Measurements from ENCODE around the gene TEX53.
A peak's percentile ranks its signal among the peaks of the same experiment; 100 is the strongest.

Gene TEX53

GRCh38 chr9:114678795-114679194 is 21.2 kb upstream of the TEX53 start:
- no peak for DNase-seq

- DNase-seq: no peak
Measured at GRCh38 chr9:114678130-114678529, 20.5 kb upstream of the TEX53 start.

DNA sequence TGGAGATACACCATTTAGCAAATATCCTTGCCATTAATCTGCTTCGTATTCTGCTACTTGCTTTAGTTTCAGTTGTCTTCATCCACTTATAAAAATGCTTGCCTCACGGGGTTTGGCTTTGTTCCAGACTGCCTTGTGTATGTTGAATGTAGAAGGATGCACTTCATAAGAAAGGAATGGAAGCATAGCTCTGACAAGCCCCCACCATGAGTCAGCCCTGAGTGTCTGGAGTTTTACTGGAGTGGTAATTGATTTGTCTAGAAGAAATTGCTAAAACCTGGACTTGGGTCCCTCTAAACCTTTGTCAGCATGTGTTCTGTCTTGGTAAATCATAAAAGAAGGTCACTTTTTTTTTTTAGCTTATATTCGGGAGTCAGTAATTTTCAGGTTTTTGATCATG is 19.8 kb upstream of the TEX53 start:
- no peak for DNase-seq

GRCh38 chr9:114676901-114677300 is 19.3 kb upstream of the TEX53 start:
- no peak for DNase-seq

GRCh38 chr9:114674798-114675540 is 17.4 kb upstream of the TEX53 start:
- no peak for DNase-seq

DNA sequence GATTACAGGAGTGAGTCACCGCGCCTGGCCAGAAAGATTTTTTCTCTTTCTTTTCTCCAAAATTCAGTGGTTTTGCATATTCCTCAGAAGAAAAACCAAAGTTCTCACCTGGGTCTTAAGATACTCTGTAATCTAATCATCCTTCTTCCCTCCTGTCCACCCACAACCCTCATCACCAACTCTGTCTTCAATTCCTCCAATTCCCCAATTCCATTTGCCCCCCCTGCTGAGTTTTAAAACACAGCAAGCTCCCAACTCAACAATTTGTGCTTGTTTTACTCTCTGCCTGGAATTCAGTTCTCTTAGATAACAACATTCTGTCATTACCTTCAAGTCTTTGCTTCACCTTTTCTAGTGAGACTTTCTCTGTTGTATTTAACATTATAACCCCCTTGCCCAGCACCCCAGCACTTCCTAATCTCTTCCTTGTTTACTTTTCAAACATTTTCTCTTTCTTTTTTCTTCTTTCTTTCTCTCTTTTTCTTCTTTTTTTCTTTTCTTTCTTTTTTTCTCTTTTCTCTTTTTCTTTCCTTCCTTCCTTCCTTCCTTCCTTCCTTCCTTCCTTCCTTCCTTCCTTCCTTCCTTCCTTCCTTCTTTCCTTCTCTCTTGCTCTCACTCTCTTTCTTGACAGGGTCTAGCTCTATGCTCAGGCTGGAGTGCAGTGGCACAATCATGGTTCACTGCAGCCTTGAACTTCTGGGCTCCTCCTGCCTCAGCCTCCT is 16.6 kb upstream of the TEX53 start:
- no peak for DNase-seq

DNA sequence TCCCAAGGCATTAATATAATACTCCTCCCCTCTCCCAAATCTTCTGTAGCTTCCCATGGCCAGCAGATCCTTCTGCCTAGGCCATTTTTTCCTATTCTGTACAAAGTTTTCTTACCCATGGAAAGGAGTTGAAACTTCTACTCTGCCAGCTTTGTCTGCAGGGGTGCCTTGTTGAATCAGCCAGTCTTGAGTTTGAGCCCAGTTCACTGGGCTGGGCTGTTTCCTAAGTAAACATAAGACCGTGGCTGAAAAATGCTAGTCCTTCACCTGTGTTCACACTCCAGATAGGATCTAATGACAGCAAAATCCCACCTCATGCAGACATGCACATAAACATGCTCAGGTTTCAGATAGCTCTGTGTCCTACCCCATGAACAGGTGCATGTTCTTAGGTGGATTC is 14.0 kb upstream of the TEX53 start:
- DNase-seq: no peak

- DNase-seq: no peak
Measured at GRCh38 chr9:114669961-114670360, 12.4 kb upstream of the TEX53 start.

DNA sequence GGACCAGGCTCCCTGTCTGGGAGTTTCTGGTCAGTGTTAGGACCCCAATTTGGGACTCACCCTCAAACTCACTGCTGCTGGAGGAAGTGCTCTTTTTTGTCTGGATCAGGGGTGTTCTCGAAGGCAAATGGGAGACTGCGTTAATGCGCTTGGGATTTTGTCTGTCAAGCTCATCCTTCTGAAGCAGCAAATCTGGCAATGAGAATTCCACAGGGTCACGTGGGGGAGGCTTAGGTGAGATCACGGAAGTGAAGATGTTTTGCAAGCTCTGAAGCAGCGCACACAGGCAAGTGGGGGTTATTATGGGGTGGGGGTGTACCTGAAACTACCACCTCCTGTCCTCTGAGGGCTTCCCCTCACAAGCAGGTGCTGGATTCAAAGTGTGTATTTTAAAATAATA is 10.5 kb upstream of the TEX53 start:
- DNase-seq: no peak

GRCh38 chr9:114666851-114667250 is 9.2 kb upstream of the TEX53 start:
- no peak for DNase-seq

GRCh38 chr9:114666401-114666800 is 8.8 kb upstream of the TEX53 start:
- no peak for DNase-seq

DNA sequence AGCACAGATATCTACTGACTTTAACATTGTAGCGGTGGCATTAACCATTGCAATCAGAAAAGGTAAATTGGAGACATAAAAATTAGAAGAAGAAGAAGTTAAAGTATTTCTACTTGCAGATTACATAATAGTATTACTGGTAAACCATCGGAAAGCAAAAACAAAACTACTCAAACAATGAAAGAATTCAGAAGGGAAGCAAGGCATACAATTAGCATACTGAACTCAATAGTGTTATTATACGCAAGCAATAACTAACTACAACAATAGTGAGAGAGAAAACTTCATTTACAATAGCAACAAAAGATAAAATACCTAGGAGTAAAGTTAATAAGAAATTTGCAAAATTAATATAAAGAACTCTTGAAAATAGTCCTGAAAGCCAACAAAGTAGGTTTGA is 6.6 kb upstream of the TEX53 start:
- DNase-seq: no peak

DNA sequence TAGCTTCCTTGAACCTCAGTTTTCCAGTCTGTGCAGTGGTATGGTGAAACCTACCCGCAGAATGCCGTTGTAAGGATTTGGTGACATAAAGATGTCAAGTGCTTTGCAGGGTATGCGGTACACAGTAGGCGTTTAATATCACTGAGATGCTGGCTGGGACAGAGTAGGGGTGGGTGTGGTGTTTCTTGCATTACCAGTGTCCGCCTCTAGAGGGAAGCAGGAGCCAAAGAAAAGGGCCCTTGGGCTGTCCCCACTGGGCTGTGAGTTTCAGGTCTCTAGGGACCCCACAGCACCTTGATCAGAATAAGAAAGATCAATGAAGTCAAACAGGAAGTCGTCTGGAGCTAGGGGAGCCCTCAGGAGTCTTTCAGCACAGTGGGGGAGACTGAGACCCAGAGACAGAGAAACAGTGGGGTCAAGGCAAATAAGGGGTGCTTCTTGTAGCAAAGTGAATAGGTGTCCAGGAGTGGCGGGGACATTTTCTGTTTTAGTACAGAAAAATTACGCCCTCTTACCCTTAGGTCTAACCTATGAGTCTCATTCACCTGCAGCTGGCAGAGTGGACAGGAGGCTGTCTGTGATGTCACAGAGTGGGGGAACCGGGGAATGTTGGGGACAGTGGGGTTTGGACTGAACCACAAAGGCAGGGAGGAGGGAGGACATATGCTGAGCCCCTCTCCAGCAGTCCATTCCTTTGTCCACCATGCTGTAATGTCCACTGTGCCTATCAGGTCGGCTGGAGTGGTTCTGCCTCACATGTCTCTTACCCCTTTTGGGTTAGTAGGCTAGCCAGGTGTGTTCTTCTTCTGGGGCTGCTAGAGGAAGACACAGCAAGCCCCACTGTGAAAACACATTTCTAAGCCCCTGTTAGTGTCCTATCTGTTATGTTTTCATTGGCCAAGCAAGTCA is 4.7 kb upstream of the TEX53 start:
- DNase-seq: peak; percentile 59

- DNase-seq: no peak
Measured at GRCh38 chr9:114656301-114656700, 1.3 kb downstream of the TEX53 start.

DNA sequence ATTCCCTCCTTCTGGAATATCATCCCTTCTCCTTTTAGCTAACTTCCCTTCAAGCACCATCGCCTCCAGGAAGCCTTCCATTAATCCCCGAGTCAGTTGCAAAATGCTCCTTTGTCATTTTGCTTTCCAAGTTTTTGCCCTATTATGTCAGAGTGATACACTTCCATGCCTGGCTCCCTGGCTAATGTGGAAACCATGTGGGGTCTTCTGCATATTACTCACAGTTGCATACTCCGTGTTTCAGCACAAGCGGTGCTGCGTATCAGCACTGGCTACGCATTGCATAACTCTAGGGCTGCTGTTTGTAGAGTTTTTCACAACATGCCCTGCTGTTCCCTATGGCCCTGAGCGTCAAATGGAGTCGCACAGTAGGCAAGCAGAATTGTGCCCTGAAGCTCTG is 1.9 kb downstream of the TEX53 start:
- DNase-seq: no peak

GRCh38 chr9:114653556-114654159 is 3.9 kb downstream of the TEX53 start:
- DNase-seq: peak; percentile 84

GRCh38 chr9:114652776-114653555 is 4.6 kb downstream of the TEX53 start:
- no peak for DNase-seq

DNA sequence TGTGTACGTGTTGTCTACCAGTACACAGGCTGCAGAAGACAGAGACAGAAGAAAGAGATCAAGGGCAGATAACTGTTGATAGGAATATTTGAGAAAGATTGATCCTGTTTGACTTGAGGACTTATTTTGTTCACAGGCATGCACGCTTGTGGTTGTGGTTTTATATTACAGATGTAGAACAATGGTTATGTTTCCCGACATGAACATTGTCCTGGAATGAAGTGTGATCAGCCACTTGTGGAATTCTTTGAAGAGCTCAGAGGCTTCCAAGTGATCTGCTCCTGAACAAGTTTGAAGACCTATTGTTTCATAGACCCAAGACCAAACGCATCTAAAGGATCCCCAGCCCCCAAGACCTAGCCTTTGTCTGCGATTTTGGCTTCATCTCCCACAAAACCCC is 13.7 kb downstream of the TEX53 start:
- no peak for DNase-seq

- no peak for DNase-seq
Measured at GRCh38 chr9:114643001-114643400, 14.6 kb downstream of the TEX53 start.

GRCh38 chr9:114641967-114642366 is 15.6 kb downstream of the TEX53 start:
- no peak for DNase-seq

- no peak for DNase-seq
Measured at GRCh38 chr9:114638404-114638803, 19.2 kb downstream of the TEX53 start.

GRCh38 chr9:114634387-114634786 is 23.2 kb downstream of the TEX53 start:
- no peak for DNase-seq

Measured in activated CD4-positive, alpha-beta T cell treated with anti-CD3 and anti-CD28 coated beads, Interleukin-2, amount 50 U/mL, for 1 hour (primary cell).